HL-60/S4 (cell line): Measurements from ENCODE around the gene TBC1D23.
"Not testable (repeated sequence)": the region's sequence is repeated elsewhere in the genome, so short reads cannot be mapped to it uniquely, and the experiment has no call there.

Experiments
- in situ Hi-C: fragments of 300-500 bp; cut with MboI; formaldehyde crosslinking; loops from 2 replicates; pipeline ENCODE4 v1.14.3; 2022; ENCODE audit warnings: low sequenced_read_pairs

Gene TBC1D23

GRCh38 chr3:100254168-100254777 is 6.5 kb upstream of the TBC1D23 start:
- in situ Hi-C loops: loop anchor here (5.0 kb wide), 2 partner anchors 182 to 412 kb away; no protein-coding TSS in a partner anchor

- in situ Hi-C loops: no loop called here
These were observed 4.1 kb upstream of the TBC1D23 start for GRCh38 chr3:100256731-100257151.

GRCh38 chr3:100257586-100257985 is 3.2 kb upstream of the TBC1D23 start:
- in situ Hi-C loops: no loop called here

- in situ Hi-C loops: no loop called here
These were observed 609 bp upstream of the TBC1D23 start for GRCh38 chr3:100260081-100260684.

GRCh38 chr3:100261485-100261903 is 702 bp downstream of the TBC1D23 start:
- in situ Hi-C loops: no loop called here

GRCh38 chr3:100262925-100263324 is 2.1 kb downstream of the TBC1D23 start:
- in situ Hi-C loops: not testable (repeated sequence)

GRCh38 chr3:100263583-100263982 is 2.8 kb downstream of the TBC1D23 start:
- in situ Hi-C loops: no loop called here

- in situ Hi-C loops: no loop called here
These were observed 3.5 kb downstream of the TBC1D23 start for GRCh38 chr3:100264242-100264641.

GRCh38 chr3:100265016-100265415 is 4.2 kb downstream of the TBC1D23 start:
- in situ Hi-C loops: no loop called here

- in situ Hi-C loops: no loop called here
These were observed 5.7 kb downstream of the TBC1D23 start for GRCh38 chr3:100266531-100266930.

GRCh38 chr3:100268156-100268555 is 7.4 kb downstream of the TBC1D23 start:
- in situ Hi-C loops: no loop called here

- in situ Hi-C loops: no loop called here
These were observed 8.2 kb downstream of the TBC1D23 start for GRCh38 chr3:100269001-100269400.

- in situ Hi-C loops: no loop called here
These were observed 8.8 kb downstream of the TBC1D23 start for GRCh38 chr3:100269410-100270214.

- in situ Hi-C loops: no loop called here
These were observed 9.4 kb downstream of the TBC1D23 start for GRCh38 chr3:100270215-100270583.

GRCh38 chr3:100271522-100271921 is 10.7 kb downstream of the TBC1D23 start:
- in situ Hi-C loops: no loop called here

- in situ Hi-C loops: not testable (repeated sequence)
These were observed 12.2 kb downstream of the TBC1D23 start for GRCh38 chr3:100272797-100273611.

GRCh38 chr3:100274361-100274760 is 13.6 kb downstream of the TBC1D23 start:
- in situ Hi-C loops: no loop called here

GRCh38 chr3:100277255-100277800 is 16.5 kb downstream of the TBC1D23 start:
- in situ Hi-C loops: no loop called here

GRCh38 chr3:100278910-100279309 is 18.1 kb downstream of the TBC1D23 start:
- in situ Hi-C loops: no loop called here

GRCh38 chr3:100288288-100288894 is 27.6 kb downstream of the TBC1D23 start:
- in situ Hi-C loops: no loop called here
